K562 (cell line): ENCODE results near the gene SLC44A1. TPM values are rescaled to one million over a fixed set of nuclear protein-coding genes. Genes with fewer than 3 reads are reported as not detected.

Experiments
- ATAC-seq: fragments of 200-7000 bp; cut with Tn5 transposase; 3 replicates; pipeline ENCODE4 v1.9.1; 2020; ENCODE audit warnings: moderate library complexity
- BruUV-seq: library from RNA; stranded (reverse); fragments of 400-500 nt; replicated peaks from 2 replicates; lab custom pipeline; 2021; lab: Mats Ljungman, UMichigan
- CTCF ChIA-PET: fragments of 300-600 bp; formaldehyde crosslinking; extraction: SDS; loops from one replicate; lab custom pipeline; 2021; ENCODE audit warnings: low intra/inter-chr PET ratio; lab: Yijun Ruan, JAX
- POLR2A ChIA-PET: fragments of 300-600, 350-650 bp; sonication (Branson Sonifier 250); formaldehyde crosslinking; extraction: SDS; loops from one replicate; lab custom pipeline; 2021; ENCODE audit warnings: antibody characterized with exemption, inconsistent platforms; lab: Yijun Ruan, JAX
- DNase-seq, 4 experiments: peaks; one replicate each; pipeline versions ENCODE4 v3.0.0 to v3.0.0-alpha.2; 2011 to 2018; ENCODE audit warnings: low spot score in 3 of 4, mixed read lengths in 3 of 4; ENCODE audit errors: extremely low read depth in 1 of 4
- FAIRE-seq: peaks from 2 replicates; lab custom pipeline; 2011; peaks lifted over from hg19 to GRCh38; lab: Jason Lieb, UNC
- H2AFZ ChIP-seq: 2 replicates; pipeline ENCODE4 v1.6.0; 2011; ENCODE audit warnings: low read depth, low read length, control low read depth, inconsistent platforms
- H3K27ac ChIP-seq: fragments of 200-600 bp; 3 replicates; pipeline ENCODE4 v1.8.0; 2011; ENCODE audit warnings: low read depth, mild to moderate bottlenecking, control low read depth, inconsistent platforms, low read length, moderate library complexity, mixed read lengths; ENCODE audit errors: extremely low read depth
- H3K27me3 ChIP-seq, 2 experiments: fragments of 300-600 bp in 1 of 2; 2 replicates in 1 of 2; 3 replicates in 1 of 2; pipeline versions ENCODE4 v1.6.0 to v1.8.0; 2011; ENCODE audit warnings: inconsistent platforms in 2 of 2, low read length in 2 of 2, mild to moderate bottlenecking in 1 of 2, mixed read lengths in 1 of 2, moderate library complexity in 1 of 2; ENCODE audit not compliant: control insufficient read depth in 2 of 2, insufficient read depth in 2 of 2
- H3K36me3 ChIP-seq: fragments of 300-600 bp; 3 replicates; pipeline ENCODE4 v1.8.0; 2011; ENCODE audit warnings: mild to moderate bottlenecking, low read length, inconsistent platforms; ENCODE audit not compliant: control insufficient read depth, insufficient read depth
- H3K4me1 ChIP-seq, 2 experiments: fragments of 200-600 bp in 1 of 2; replicated peaks in 1 of 2; 2 replicates in 1 of 2; 3 replicates in 1 of 2; pipeline versions ENCODE4 v1.5.1 to v1.8.0; 2011; ENCODE audit warnings: inconsistent platforms in 2 of 2, low read length in 2 of 2, mild to moderate bottlenecking in 1 of 2, mixed read lengths in 1 of 2, moderate library complexity in 1 of 2; ENCODE audit not compliant: control insufficient read depth in 2 of 2, insufficient read depth in 2 of 2
- H3K4me2 ChIP-seq: 2 replicates; pipeline ENCODE4 v1.6.1; 2011; ENCODE audit warnings: low read length, control low read depth, inconsistent platforms, mixed read lengths; ENCODE audit not compliant: insufficient read depth
- H3K4me3 ChIP-seq: fragments of 200-600 bp; sonication (generic), shearing (Covaris generic); 2 replicates; pipeline ENCODE4 v1.5.1; 2016; ENCODE audit warnings: control low read depth, inconsistent platforms
- H3K79me2 ChIP-seq: fragments of 200-600 bp; 3 replicates; pipeline ENCODE4 v1.8.0; 2011; ENCODE audit warnings: low read length, inconsistent platforms; ENCODE audit not compliant: control insufficient read depth, insufficient read depth
- H3K9ac ChIP-seq, 2 experiments: 2 replicates each; pipeline versions ENCODE4 v1.6.0 to v1.6.1; 2011; ENCODE audit warnings: low read depth in 2 of 2, low read length in 2 of 2, control low read depth in 1 of 2, inconsistent platforms in 1 of 2, mild to moderate bottlenecking in 1 of 2, mixed read lengths in 1 of 2; ENCODE audit not compliant: insufficient read depth in 1 of 2
- H3K9me1 ChIP-seq: one replicate; pipeline ENCODE4 v1.6.0; 2011; ENCODE audit warnings: inconsistent platforms, mild to moderate bottlenecking, low read length, moderate library complexity; ENCODE audit not compliant: control insufficient read depth, insufficient read depth
- H3K9me3 ChIP-seq: replicated peaks from 2 replicates; pipeline ENCODE4 v1.5.1; 2011; ENCODE audit warnings: low read depth, low read length, inconsistent platforms; ENCODE audit not compliant: control insufficient read depth, insufficient read depth
- H4K20me1 ChIP-seq: replicated peaks from 2 replicates; pipeline ENCODE4 v1.6.1; 2011; ENCODE audit warnings: low read length, inconsistent platforms, mixed read lengths; ENCODE audit not compliant: control insufficient read depth, insufficient read depth
- HOMEZ ChIP-seq: fragments of 250-450 bp; sonication (Bioruptor Pico); IDR thresholded peaks from 2 replicates; pipeline ENCODE4 v1.4.0; 2020; ENCODE audit warnings: mild to moderate bottlenecking, moderate library complexity
- WGBS: fragments of 100-300 bp; shearing (Covaris generic); methylation state at CpG from one replicate; pipeline ENCODE4 v1.1.6; 2016; ENCODE audit warnings: low coverage, mixed read lengths; ENCODE audit not compliant: insufficient coverage; ENCODE audit errors: missing lambda C conversion rate; 5-methylcytosine and 5-hydroxymethylcytosine counted together
- in situ Hi-C: fragments of 300-500 bp; cut with MboI; formaldehyde crosslinking; loops from 4 replicates; pipeline ENCODE4 v1.15.0; 2018; ENCODE audit warnings: inconsistent platforms, mixed read lengths
- intact Hi-C: fragments of 100-400 bp; cut with micrococcal nuclease; formaldehyde crosslinking; loops from 2 replicates; pipeline ENCODE4 v1.14.2; 2022
- polyA plus RNA-seq, 8 experiments: library from polyadenylated mRNA; depleted of rRNA in 4 of 8; stranded (reverse) in 5 of 8; unstranded in 3 of 8; fragments of >200 nt; fragmentation: Nextera tagmentation in 2 of 8; fragmentation: Illumina TruSeq in 1 of 8; extraction: Ambion mirVana in 2 of 8; extraction: Trizol in 1 of 8; gene quantifications; 2 replicates each; pipeline versions ENCODE4 v1.2.1 to v1.2.3, GENCODE V29; 2011 to 2014; ENCODE audit warnings: inconsistent platforms in 1 of 8, missing spikeins in 1 of 8
- total RNA-seq, 7 experiments: library from RNA; depleted of rRNA in 6 of 7; stranded (reverse); fragments of >200 nt in 6 of 7; fragmentation: Illumina TruSeq in 2 of 7; extraction: Trizol in 2 of 7; gene quantifications; 2 replicates each; pipeline versions ENCODE4 v1.2.1 to v1.2.3, GENCODE V29; 2011 to 2021; ENCODE audit warnings: low replicate concordance in 1 of 7
- TF ChIP-seq, protein P1 (sequence below): fragments of 450-650 bp; IDR thresholded peaks from 2 replicates; pipeline ENCODE4 v1.6.1; 2017; ENCODE audit warnings: antibody characterized with exemption, mild to moderate bottlenecking
- TF ChIP-seq, protein P2 (sequence below): sonication (generic); formaldehyde crosslinking; IDR thresholded peaks from 2 replicates; pipeline ENCODE4 v1.8.0; 2023; ENCODE audit warnings: mild to moderate bottlenecking, missing genetic modification reagents

The SLC44A1 gene
- total and polyA plus RNA-seq, 9 of the 15 experiments (the other 6 are each of a cell fraction or from before 2014, with no cell fraction given) = 0.11 to 0.59 (median 0.30) TPM

- CTCF ChIA-PET = no interaction called here
- H3K4me2 ChIP-seq = no peak overlapping the region
- H2AFZ ChIP-seq = no peak overlapping the region
- H3K4me3 ChIP-seq = no peak overlapping the region
- in situ Hi-C loops (no loop called here), intact Hi-C loops (no loop called here)
- no peaks in the 10 kb centered on the region for H3K4me1 ChIP-seq
- no peaks in the 10 kb centered on the region for H3K9me3 ChIP-seq
- no peak overlapping the region for H3K27ac ChIP-seq
- no peaks in the 10 kb centered on the region for H3K27me3 ChIP-seq
- H3K79me2 ChIP-seq = no peaks in the 10 kb centered on the region
- H3K36me3 ChIP-seq = no peaks in the 10 kb centered on the region
- no peak overlapping the region for H3K9ac ChIP-seq
- no peak for DNase-seq
- no peaks in the 10 kb centered on the region for H3K9me1 ChIP-seq
- no peak for ATAC-seq
- no peak for FAIRE-seq
- no TSS peak for BruUV-seq
- no peaks in the 10 kb centered on the region for H4K20me1 ChIP-seq
- TF ChIP-seq, protein P1, sequence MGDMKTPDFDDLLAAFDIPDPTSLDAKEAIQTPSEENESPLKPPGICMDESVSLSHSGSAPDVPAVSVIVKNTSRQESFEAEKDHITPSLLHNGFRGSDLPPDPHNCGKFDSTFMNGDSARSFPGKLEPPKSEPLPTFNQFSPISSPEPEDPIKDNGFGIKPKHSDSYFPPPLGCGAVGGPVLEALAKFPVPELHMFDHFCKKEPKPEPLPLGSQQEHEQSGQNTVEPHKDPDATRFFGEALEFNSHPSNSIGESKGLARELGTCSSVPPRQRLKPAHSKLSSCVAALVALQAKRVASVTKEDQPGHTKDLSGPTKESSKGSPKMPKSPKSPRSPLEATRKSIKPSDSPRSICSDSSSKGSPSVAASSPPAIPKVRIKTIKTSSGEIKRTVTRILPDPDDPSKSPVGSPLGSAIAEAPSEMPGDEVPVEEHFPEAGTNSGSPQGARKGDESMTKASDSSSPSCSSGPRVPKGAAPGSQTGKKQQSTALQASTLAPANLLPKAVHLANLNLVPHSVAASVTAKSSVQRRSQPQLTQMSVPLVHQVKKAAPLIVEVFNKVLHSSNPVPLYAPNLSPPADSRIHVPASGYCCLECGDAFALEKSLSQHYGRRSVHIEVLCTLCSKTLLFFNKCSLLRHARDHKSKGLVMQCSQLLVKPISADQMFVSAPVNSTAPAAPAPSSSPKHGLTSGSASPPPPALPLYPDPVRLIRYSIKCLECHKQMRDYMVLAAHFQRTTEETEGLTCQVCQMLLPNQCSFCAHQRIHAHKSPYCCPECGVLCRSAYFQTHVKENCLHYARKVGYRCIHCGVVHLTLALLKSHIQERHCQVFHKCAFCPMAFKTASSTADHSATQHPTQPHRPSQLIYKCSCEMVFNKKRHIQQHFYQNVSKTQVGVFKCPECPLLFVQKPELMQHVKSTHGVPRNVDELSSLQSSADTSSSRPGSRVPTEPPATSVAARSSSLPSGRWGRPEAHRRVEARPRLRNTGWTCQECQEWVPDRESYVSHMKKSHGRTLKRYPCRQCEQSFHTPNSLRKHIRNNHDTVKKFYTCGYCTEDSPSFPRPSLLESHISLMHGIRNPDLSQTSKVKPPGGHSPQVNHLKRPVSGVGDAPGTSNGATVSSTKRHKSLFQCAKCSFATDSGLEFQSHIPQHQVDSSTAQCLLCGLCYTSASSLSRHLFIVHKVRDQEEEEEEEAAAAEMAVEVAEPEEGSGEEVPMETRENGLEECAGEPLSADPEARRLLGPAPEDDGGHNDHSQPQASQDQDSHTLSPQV = no peak
- TF ChIP-seq, protein P2, sequence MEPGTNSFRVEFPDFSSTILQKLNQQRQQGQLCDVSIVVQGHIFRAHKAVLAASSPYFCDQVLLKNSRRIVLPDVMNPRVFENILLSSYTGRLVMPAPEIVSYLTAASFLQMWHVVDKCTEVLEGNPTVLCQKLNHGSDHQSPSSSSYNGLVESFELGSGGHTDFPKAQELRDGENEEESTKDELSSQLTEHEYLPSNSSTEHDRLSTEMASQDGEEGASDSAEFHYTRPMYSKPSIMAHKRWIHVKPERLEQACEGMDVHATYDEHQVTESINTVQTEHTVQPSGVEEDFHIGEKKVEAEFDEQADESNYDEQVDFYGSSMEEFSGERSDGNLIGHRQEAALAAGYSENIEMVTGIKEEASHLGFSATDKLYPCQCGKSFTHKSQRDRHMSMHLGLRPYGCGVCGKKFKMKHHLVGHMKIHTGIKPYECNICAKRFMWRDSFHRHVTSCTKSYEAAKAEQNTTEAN (CRISPR knock-in tag) = no peak
- no peak for TF ChIP-seq HOMEZ (CRISPR knock-in tag)
- POLR2A ChIA-PET = no interaction called here
- WGBS = 3% methylated on average over 2 of the region's 2 CpGs
These were observed 119.4 kb downstream of the SLC44A1 start for GRCh38 chr9:105363837-105364236.
